Stimulated activated CD4-positive, alpha-beta T cell treated with anti-CD3 and anti-CD28 coated beads, Interleukin-4, amount 100 ng/mL, for 4 hours (primary cell): ENCODE measurements around the gene CPEB1.
"Not testable (repeated sequence)": the region's sequence is repeated elsewhere in the genome, so short reads cannot be mapped to it uniquely, and the experiment has no call there.

Source experiments
- DNase-seq, 2 experiments: peaks; one replicate each; pipeline ENCODE4 v3.0.0-alpha.2; 2020

The CPEB1 gene

GRCh38 chr15:82502700-82503339 lies 144.3 kb downstream of the CPEB1 start:
- peak in 1 of 2 experiments; percentile 2 for DNase-seq

GRCh38 chr15:82500772-82501171 lies 146.4 kb downstream of the CPEB1 start:
- not testable (repeated sequence) for DNase-seq

GRCh38 chr15:82497978-82498377 lies 149.2 kb downstream of the CPEB1 start:
- not testable (repeated sequence) for DNase-seq
